Ishikawa (cell line): Measurements from ENCODE around the gene SMYD4.

ENCODE experiments used
- CEBPB ChIP-seq: IDR thresholded peaks from 2 replicates; pipeline ENCODE4 v1.6.1; 2012
- EP300 ChIP-seq: IDR thresholded peaks from 2 replicates; pipeline ENCODE4 v1.6.1; 2012; ENCODE audit warnings: borderline replicate concordance
- FOXM1 ChIP-seq: IDR thresholded peaks from 2 replicates; pipeline ENCODE4 v1.6.1; 2012; ENCODE audit warnings: low read depth, borderline replicate concordance
- MAX ChIP-seq: IDR thresholded peaks from 2 replicates; pipeline ENCODE4 v1.6.1; 2012
- TAF1 ChIP-seq: IDR thresholded peaks from 2 replicates; pipeline ENCODE4 v1.6.1; 2012; ENCODE audit warnings: low read depth, mild to moderate bottlenecking
- TEAD4 ChIP-seq: IDR thresholded peaks from 2 replicates; pipeline ENCODE4 v1.6.1; 2012
- YY1 ChIP-seq: IDR thresholded peaks from 2 replicates; pipeline ENCODE4 v1.6.1; 2012; ENCODE audit warnings: low read depth

- no peak for TF ChIP-seq FOXM1
- TF ChIP-seq CEBPB = no peak
- TF ChIP-seq EP300 = no peak
- TF ChIP-seq YY1 = no peak
- TF ChIP-seq TAF1 = no peak
- no peak for TF ChIP-seq TEAD4
- TF ChIP-seq MAX = no peak
These were observed 79.1 kb downstream of the SMYD4 start for GRCh38 chr17:1750628-1751027.
